GM18511 (cell line): ENCODE measurements around the gene GSTCD.

Experiments
- ATAC-seq: cut with Tn5 transposase; IDR thresholded peaks from one replicate; pipeline ENCODE4 v1.9.1; 2021; ENCODE audit warnings: mild to moderate bottlenecking, moderate library complexity; ENCODE audit not compliant: unreplicated experiment

GSTCD gene

DNA sequence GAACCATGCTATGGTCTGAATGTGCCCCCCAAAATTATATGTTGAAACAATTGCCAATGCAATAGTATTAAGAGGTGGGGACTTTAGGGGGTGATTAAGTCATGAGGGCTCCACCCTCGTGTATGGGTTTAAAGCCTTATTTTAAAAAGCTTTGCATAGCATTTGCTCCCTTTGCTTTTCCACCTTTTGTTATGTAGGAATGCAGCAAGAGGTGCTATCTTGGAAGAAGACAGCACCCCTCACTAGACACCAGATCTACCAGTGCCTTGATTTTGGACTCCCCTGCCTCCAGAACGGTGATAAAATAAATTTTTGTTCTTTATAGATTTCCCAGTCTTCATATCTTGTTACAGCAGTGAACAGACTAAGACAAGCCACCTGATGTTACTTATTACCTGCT is 163.4 kb downstream of the GSTCD start:
- ATAC-seq: no peak

DNA sequence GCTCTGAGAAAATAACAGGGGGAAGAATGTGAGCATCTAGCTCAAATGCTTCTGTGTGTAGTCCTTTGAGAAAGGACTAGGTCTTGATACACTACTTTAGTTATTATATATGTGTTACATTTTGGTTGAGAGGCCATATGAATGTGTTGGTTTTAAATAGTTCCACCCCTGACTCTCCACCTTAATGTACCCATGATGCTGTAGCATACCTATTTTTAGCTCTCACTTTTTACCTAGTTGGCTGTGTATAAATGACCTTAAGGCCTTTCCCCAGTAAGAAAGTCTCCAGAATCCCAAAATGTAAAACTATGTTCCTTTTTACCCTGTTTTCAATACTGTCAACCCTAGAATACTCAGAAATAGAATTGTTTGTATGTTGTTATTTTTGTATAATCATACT is 166.6 kb downstream of the GSTCD start:
- no peak for ATAC-seq

DNA sequence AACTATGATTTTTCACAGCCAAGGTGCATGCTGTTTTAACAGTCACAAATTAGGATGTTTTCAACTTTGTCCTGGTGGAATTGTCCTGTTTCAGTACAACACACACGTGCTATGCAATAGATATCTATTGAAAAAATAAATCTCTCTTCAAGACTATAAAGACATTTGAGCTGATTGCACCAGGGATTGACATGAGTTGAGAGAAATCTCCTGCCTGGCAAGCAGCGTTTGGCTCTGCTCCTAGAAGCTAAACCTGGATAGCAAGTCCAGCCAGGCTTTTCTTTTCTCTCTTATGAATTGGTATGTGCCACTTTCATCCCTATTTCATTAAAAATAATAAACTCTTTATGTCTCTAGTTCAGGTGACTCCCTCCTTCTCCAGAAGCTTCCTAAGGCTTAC is 170.1 kb downstream of the GSTCD start:
- ATAC-seq: no peak

DNA sequence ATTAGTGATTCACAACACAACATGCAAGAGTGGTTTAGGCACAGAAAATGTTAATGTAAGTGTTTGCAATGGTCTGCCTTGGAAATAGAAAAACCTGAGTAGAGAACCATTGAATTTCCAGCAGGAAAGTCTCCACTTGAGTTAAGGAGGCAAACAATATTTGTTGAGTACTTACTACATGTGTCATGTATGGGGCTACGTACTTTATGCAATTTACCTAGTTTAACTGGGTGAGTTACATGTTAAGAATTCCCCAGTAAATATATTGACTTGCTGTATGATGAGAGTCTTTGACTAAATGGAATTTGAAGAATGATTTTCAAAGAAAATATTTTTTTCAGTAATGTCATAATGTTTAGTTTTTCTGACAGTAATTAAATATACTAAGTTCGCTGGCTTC is 178.9 kb downstream of the GSTCD start:
- no peak for ATAC-seq

DNA sequence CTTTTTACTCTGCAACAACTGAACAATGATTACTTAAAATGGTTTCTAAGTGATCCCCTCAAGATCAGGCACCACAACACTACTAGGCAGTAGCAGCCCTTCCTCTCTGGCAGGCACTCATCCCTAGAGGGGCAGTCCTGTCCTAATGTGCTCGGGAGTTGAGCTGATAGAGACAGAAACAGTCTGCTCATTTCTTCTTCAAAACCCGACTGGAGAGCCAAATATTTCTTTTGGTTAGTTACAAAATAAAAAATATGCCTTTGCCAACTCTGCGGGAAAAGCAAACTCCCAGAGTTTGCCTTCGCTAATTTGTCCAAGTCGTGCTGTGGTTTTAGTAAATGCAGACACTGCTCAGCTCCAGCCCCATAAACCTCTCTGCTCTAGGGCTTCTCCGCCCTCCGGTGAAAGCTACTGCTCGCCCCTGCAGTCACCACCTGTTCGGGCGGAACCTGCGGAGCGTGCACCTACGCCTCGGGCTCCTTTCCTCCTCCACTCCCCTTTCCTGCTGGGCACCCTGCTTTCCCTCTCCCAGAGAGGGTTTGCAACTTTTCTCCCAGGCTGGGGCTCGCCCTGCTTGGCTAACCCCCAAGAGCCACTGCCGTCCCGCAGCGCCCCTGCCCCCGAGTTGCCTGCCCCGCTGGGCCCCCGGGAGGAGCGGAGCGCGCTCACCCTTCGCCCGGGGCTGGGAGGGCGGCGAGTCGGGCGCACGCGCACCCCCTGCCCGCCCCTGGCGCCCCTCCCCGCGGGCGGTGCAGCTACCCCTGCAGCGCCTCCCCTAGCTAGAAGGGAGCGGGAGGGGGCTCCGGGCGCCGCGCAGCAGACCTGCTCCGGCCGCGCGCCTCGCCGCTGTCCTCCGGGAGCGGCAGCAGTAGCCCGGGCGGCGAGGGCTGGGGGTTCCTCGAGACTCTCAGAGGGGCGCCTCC is 186.3 kb downstream of the GSTCD start, which contains the start of gene NPNT:
TSS of gene NPNT (plus strand) at position 812 of the 923 bp plus-strand sequence. CDS start 182 bp downstream, outside the sequence.
- peak; percentile 41 for ATAC-seq

DNA sequence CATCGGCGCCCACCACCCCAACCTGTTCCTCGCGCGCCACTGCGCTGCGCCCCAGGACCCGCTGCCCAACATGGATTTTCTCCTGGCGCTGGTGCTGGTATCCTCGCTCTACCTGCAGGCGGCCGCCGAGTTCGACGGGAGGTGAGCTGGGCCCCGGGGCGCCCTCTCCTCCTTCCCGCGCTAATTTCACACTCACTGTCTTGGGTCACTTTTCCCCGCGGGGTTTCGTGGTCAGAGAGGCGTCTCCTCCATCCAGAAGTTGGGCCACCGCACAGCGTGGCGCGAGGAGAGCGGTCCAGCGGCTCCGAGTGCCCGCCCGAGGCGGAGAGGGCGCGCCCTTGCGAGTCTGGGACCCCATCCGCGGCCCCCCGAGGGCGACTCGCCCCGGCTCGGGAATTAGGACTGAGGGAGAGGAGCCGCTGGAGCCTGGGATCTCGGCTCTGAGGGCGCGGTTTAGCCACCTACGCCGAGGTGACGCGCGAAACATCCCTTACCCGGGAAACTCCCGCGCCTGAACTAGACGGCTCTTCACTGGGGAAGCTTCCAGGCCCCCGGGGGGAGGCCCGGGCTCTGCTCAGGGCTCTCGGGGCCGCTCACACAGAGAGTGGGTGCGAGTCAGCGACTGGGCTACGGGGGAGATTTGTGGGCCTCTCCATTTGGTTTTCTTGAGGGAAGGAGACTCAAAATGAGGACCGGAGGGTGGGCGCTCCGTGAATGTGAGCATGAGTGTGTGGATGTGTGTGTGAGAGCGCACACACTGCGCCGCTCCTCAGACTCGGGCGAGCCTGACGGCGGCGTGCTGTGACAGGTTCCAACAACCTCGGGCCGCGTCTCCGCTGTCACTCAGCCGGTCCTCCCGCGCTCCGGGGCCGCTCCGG is 187.2 kb downstream of the GSTCD start:
- peak; percentile 52 for ATAC-seq

DNA sequence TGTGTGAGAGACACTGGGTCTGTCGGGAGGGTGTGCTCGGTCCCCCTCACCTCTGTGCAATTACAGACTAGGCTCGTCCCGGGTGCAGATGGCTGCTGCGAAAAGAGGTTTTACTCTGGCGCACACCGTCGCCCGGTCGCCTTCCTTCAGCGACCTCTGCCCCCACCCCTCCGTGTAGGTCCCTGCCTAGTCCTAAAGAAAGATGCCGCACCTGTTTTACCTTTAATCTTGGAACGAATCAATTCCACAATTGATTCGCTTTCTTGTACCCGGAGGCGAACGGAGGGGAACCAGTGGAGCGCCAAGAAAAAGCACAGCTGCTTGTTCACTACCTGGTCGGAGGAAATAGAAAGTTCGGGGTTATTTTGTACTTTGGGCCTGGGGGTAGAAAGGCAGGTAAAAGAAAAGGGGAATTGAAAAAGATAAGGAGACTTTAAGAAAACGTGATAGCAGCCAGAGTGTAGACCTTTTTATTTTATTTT is 187.9 kb downstream of the GSTCD start:
- peak; percentile 21 for ATAC-seq
